Lower lobe of right lung (tissue), 2 donors: ENCODE results near the gene LTBP4. TPM values are rescaled to one million over a fixed set of nuclear protein-coding genes. Genes with fewer than 3 reads are reported as not detected.
A peak's percentile ranks its signal among the peaks of the same experiment; 100 is the strongest.

Experiments
- ATAC-seq, 2 donors: fragments of 200-7000 bp; cut with Tn5 transposase; one replicate each; pipeline ENCODE4 v1.9.1; 2020 to 2022; ENCODE audit warnings: mild to moderate bottlenecking in 2 of 2, moderate library complexity in 2 of 2
- DNase-seq: peaks from one replicate; pipeline ENCODE4 v3.0.0-alpha.2; 2020
- H3K27ac ChIP-seq: fragments of 200-600 bp; one replicate; pipeline ENCODE4 v1.8.0; 2022
- H3K27me3 ChIP-seq: fragments of 200-600 bp; one replicate; pipeline ENCODE4 v1.8.0; 2022; ENCODE audit warnings: low read depth
- H3K36me3 ChIP-seq: fragments of 200-600 bp; one replicate; pipeline ENCODE4 v1.8.0; 2022; ENCODE audit warnings: mild to moderate bottlenecking
- H3K4me1 ChIP-seq: fragments of 200-600 bp; one replicate; pipeline ENCODE4 v1.8.0; 2022
- H3K4me3 ChIP-seq: fragments of 200-600 bp; one replicate; pipeline ENCODE4 v1.8.0; 2022; ENCODE audit warnings: mild to moderate bottlenecking
- H3K9me3 ChIP-seq: fragments of 200-600 bp; one replicate; pipeline ENCODE4 v1.8.0; 2022
- intact Hi-C: fragments of 100-400 bp; cut with DNase I; formaldehyde crosslinking; loops from one replicate; pipeline ENCODE4 v1.11.0; 2022
- total RNA-seq: library from RNA; stranded (reverse); fragmentation: NEBNext Ultra II Directional; extraction: Animal tissue kit (Norgen Biotek cat#: 25700); gene quantifications from one replicate; pipeline ENCODE4 v1.2.1, GENCODE V29; 2021
- TF ChIP-seq, protein P1 (sequence below): fragments of 200-600 bp; IDR thresholded peaks from one replicate; pipeline ENCODE4 v1.8.0; 2022; ENCODE audit warnings: antibody characterized with exemption, mild to moderate bottlenecking
- donor health status: DM: no; HTN: yes; CAD: no; lungs with severe emphysema.

Gene LTBP4
- total RNA-seq, 1 donor from 2014 or later, result 316 TPM

DNA sequence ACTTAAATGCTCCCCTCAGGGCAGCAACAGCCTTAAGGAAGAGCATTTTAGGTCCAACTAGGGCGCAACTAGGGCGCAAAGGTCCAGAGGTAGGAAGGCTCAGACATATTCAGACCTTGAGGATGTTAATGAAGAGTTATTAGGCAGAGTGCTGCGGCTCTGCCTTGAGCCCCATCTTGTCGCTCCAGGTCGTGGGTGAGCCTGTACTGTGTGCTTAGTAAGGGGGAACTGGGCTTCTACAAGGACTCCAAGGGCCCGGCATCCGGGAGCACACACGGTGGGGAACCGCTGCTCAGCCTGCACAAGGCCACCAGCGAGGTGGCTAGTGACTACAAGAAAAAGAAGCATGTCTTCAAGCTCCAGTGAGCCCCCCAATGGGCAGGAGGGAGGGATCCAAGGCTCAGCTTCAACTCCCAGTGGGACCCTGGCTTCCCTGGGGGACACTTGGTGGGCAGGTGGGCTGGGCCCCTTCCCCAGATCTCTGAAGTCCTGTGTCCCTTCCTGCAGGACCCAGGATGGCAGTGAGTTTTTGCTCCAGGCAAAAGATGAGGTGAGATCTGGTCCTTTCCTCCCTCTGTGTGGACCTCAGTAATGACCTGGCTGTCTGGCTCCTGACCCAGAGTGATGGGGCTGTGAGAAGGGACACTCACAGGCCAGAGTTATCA, 29.2 kb upstream of the LTBP4 start:
- DNase-seq (no peak), ATAC-seq (no peak)
- Histone ChIP-seq H3K36me3 (no peaks in the 10 kb centered on the region), H3K9me3 (no peaks in the 10 kb centered on the region), H3K4me1 (peaks cover 17% of the 10 kb centered on the region), H3K27ac (no peak overlapping the region), H3K27me3 (peaks cover 18% of the 10 kb centered on the region), H3K4me3 (no peak overlapping the region)
- TF ChIP-seq, protein P1, sequence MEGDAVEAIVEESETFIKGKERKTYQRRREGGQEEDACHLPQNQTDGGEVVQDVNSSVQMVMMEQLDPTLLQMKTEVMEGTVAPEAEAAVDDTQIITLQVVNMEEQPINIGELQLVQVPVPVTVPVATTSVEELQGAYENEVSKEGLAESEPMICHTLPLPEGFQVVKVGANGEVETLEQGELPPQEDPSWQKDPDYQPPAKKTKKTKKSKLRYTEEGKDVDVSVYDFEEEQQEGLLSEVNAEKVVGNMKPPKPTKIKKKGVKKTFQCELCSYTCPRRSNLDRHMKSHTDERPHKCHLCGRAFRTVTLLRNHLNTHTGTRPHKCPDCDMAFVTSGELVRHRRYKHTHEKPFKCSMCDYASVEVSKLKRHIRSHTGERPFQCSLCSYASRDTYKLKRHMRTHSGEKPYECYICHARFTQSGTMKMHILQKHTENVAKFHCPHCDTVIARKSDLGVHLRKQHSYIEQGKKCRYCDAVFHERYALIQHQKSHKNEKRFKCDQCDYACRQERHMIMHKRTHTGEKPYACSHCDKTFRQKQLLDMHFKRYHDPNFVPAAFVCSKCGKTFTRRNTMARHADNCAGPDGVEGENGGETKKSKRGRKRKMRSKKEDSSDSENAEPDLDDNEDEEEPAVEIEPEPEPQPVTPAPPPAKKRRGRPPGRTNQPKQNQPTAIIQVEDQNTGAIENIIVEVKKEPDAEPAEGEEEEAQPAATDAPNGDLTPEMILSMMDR, result no peak
- intact Hi-C loops, result no loop called here

DNA sequence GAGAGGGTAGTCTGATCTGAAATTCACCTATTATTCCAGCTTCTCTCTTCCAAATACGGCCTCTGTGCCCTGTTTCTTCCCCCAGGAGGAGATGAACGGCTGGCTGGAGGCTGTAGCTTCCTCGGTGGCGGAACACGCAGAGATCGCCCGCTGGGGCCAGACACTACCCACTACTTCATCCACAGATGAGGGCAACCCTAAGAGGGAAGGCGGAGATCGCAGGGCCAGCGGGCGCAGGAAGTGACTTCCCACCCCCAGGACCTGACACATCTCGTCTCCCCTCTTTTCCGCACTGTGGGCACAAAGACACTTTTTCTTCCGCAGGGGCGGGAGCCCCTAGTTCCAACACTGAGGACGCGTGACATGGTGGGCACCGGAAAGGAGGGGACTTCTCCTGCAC, 25.8 kb upstream of the LTBP4 start:
- no peaks in the 10 kb centered on the region for H3K27me3 ChIP-seq
- H3K27ac ChIP-seq, result no peak overlapping the region
- no peaks in the 10 kb centered on the region for H3K9me3 ChIP-seq
- H3K4me1 ChIP-seq, result peaks cover 11% of the 10 kb centered on the region
- TF ChIP-seq, protein P1, result no peak
- no peak for DNase-seq
- intact Hi-C loops, result no loop called here
- no peak for ATAC-seq
- peaks cover 12% of the 10 kb centered on the region for H3K36me3 ChIP-seq
- H3K4me3 ChIP-seq, result no peak overlapping the region

DNA sequence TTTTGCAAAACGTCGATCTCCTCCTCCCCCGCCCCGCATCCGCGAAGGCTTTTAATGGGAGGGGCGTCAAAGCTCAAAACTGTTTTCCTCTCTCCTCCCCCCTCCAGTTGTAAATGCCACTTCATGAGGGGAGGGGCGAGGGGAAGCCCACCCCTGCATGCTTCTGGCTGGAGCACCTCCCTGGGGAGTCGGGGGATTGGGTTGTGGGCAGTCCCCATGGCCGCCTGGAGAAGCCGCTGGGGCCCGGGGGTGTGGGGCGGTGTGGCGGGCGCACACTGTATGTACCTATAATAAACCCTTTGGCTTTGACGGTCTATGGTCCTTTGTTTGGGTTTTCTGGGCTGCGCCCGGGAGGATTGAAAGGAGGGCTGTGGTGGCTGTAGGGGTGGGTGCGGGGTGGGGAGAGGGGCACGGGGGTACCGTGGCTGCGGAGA, 25.0 kb upstream of the LTBP4 start:
- ATAC-seq (peak; percentile 1 to 16), DNase-seq (no peak)
- Histone ChIP-seq H3K4me1 (peaks cover 11% of the 10 kb centered on the region), H3K4me3 (peak overlapping the region; percentile 71), H3K36me3 (peaks cover 20% of the 10 kb centered on the region), H3K27me3 (no peaks in the 10 kb centered on the region), H3K27ac (peak overlapping the region; percentile 82), H3K9me3 (no peaks in the 10 kb centered on the region)
- TF ChIP-seq, protein P1, result no peak
- intact Hi-C loops, result no loop called here

DNA sequence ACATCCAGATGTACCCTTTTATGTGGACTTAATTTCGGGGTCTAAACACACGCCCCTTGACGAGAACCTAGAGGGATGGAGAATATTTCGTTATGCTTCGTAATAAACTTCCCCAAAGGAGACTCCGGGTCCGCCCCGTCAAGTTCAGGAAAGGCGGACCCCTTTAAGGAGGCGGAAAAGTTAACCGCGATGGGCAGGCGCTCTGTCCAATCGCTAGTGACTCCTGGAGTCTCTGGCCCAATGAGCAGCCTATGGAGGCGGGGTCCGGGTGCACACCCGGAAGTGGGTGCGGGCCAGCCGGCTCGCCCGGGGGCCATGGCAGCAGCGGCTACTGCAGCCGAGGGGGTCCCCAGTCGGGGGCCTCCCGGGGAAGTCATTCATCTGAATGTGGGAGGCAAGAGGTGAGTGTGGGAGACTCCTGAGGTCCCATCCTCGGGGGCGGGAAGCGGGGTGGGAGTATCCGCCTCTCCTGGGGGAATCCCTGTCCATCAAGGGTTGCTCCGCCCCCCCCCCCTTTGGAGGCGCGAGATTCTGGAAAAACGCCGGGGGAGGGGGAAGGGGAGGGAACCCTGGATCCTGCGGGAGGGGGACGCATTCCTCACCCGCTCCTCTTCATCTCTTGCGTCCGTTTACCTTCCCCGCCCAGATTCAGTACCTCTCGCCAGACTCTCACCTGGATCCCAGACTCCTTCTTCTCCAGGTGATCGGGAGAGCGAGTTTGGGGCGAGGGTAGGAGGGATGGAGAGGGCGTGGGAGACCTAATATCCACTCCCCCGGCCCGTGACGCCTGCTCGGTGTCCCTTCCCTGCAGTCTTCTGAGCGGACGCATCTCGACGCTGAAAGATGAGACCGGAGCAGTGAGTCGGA, 24.4 kb upstream of the LTBP4 start, which contains the start of gene SHKBP1:
SHKBP1 (plus strand) TSS at position 289 of the 867 bp plus-strand sequence; CDS start at position 316, 27 bp downstream.
- Histone ChIP-seq H3K36me3 (peaks cover 27% of the 10 kb centered on the region), H3K27me3 (no peaks in the 10 kb centered on the region), H3K9me3 (no peaks in the 10 kb centered on the region), H3K27ac (peak within 1 kb of the TSS; percentile 82), H3K4me3 (peak within 1 kb of the TSS; percentile 71), H3K4me1 (peaks cover 11% of the 10 kb centered on the region)
- intact Hi-C loops, result no loop called here
- DNase-seq, result peak; percentile 94
- peak; percentile 97 to 99 for ATAC-seq
- TF ChIP-seq, protein P1, result no peak

DNA sequence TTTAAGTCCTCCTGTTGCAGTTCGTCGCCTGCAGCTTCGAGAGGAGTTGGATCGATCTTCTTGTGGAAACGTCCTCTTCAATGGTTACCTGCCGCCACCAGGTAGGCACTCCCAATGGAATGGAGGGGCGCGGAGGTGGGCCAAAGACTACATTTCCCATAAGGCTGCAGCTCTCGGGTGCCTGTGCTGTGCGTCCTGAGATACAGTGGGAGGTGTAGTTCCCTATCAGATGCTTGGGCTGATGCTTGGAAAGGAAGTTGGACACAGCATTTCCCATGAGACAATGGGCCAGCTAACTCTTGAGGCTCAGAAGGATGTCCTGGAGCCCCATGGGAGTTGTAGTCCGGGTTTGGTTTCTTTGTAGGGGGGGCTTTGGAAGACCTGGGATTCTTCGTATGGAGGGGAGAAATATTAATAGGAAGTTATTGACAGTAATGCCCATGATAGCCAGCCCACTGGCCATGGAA, 22.7 kb upstream of the LTBP4 start:
- TF ChIP-seq, protein P1, result no peak
- no peak for DNase-seq
- H3K4me3 ChIP-seq, result no peak overlapping the region
- H3K9me3 ChIP-seq, result no peaks in the 10 kb centered on the region
- H3K27ac ChIP-seq, result no peak overlapping the region
- H3K36me3 ChIP-seq, result peaks cover 44% of the 10 kb centered on the region
- peaks cover 11% of the 10 kb centered on the region for H3K4me1 ChIP-seq
- intact Hi-C loops, result no loop called here
- H3K27me3 ChIP-seq, result no peaks in the 10 kb centered on the region
- no peak for ATAC-seq
